Lower leg skin (tissue), 3 donors: ENCODE data around the gene C1QTNF8.

ENCODE experiments used
- CTCF ChIP-seq, 3 donors: fragments of 450-650 bp; IDR thresholded peaks; one replicate each; pipeline ENCODE4 v1.5.1; 2016; ENCODE audit warnings: antibody characterized with exemption in 3 of 3, mild to moderate bottlenecking in 3 of 3, moderate library complexity in 2 of 3
- POLR2A ChIP-seq, 2 donors: fragments of 450-650 bp; IDR thresholded peaks; one replicate each; pipeline ENCODE4 v1.6.1; 2016 to 2017; ENCODE audit warnings: antibody characterized with exemption in 2 of 2, mild to moderate bottlenecking in 1 of 2, moderate library complexity in 1 of 2

GRCh38 chr16:1068451-1068850, 27.6 kb downstream of the C1QTNF8 start:
- TF ChIP-seq CTCF (IDR thresholded peaks at IDR 0.05) (no peak), POLR2A (IDR thresholded peaks at IDR 0.05) (no peak)
